ENCODE results near the gene TCP10L.
A peak's percentile ranks its signal among the peaks of the same experiment; 100 is the strongest.
"Not testable (repeated sequence)": the region's sequence is repeated elsewhere in the genome, so short reads cannot be mapped to it uniquely, and the experiment has no call there.

The TCP10L gene

GRCh38 chr21:32612075-32612998, 27.0 kb upstream of the TCP10L start, which contains the start of gene CFAP298:
Gene CFAP298 (minus strand): TSS chr21:32612377. CDS start chr21:32612243, 134 bp downstream.
- H3K4me3 ChIP-seq (ENCODE audit: low read depth, low read length), result peak within 1 kb of the TSS; percentile 98
- DNase-seq (ENCODE audit: low read depth), result peak; percentile 91
- peak; percentile 28 for TF ChIP-seq POLR2A (IDR thresholded peaks at IDR 0.05; ENCODE audit: extremely low read depth, insufficient read length)
- TF ChIP-seq, protein P1, sequence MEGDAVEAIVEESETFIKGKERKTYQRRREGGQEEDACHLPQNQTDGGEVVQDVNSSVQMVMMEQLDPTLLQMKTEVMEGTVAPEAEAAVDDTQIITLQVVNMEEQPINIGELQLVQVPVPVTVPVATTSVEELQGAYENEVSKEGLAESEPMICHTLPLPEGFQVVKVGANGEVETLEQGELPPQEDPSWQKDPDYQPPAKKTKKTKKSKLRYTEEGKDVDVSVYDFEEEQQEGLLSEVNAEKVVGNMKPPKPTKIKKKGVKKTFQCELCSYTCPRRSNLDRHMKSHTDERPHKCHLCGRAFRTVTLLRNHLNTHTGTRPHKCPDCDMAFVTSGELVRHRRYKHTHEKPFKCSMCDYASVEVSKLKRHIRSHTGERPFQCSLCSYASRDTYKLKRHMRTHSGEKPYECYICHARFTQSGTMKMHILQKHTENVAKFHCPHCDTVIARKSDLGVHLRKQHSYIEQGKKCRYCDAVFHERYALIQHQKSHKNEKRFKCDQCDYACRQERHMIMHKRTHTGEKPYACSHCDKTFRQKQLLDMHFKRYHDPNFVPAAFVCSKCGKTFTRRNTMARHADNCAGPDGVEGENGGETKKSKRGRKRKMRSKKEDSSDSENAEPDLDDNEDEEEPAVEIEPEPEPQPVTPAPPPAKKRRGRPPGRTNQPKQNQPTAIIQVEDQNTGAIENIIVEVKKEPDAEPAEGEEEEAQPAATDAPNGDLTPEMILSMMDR (IDR thresholded peaks at IDR 0.05; ENCODE audit: low read depth, low read length), result no peak
- TF ChIP-seq, protein P2, sequence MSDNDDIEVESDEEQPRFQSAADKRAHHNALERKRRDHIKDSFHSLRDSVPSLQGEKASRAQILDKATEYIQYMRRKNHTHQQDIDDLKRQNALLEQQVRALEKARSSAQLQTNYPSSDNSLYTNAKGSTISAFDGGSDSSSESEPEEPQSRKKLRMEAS (IDR thresholded peaks at IDR 0.05; ENCODE audit: low read depth, low read length), result peak; percentile 41
- TF ChIP-seq MYC (IDR thresholded peaks at IDR 0.05; ENCODE audit: low read depth, low read length), result peak; percentile 62

GRCh38 chr21:32611471-32611997, 26.2 kb upstream of the TCP10L start:
- peak overlapping the region; percentile 98 for H3K4me3 ChIP-seq (ENCODE audit: low read depth, low read length)
- TF ChIP-seq MYC (IDR thresholded peaks at IDR 0.05; ENCODE audit: low read depth, low read length), result 0 out of 2 replicates have a peak, but pooled peaks have one; percentile 6
- TF ChIP-seq POLR2A (IDR thresholded peaks at IDR 0.05; ENCODE audit: extremely low read depth, insufficient read length), result no peak
- TF ChIP-seq, protein P1 (IDR thresholded peaks at IDR 0.05; ENCODE audit: low read depth, low read length), result no peak
- TF ChIP-seq, protein P2 (IDR thresholded peaks at IDR 0.05; ENCODE audit: low read depth, low read length), result peak; percentile 37
- peak; percentile 63 for DNase-seq (ENCODE audit: low read depth)

- not testable (repeated sequence) for DNase-seq (ENCODE audit: low read depth)
- H3K4me3 ChIP-seq (ENCODE audit: low read depth, low read length), result peak overlapping the region; percentile 98
Observed at GRCh38 chr21:32610940-32611339, 25.6 kb upstream of the TCP10L start.

- H3K4me3 ChIP-seq (ENCODE audit: low read depth, low read length), result no peak overlapping the region
- DNase-seq (ENCODE audit: low read depth), result no peak
- TF ChIP-seq, protein P2 (IDR thresholded peaks at IDR 0.05; ENCODE audit: low read depth, low read length), result no peak
- TF ChIP-seq POLR2A (IDR thresholded peaks at IDR 0.05; ENCODE audit: extremely low read depth, insufficient read length) (no peak), MYC (IDR thresholded peaks at IDR 0.05; ENCODE audit: low read depth, low read length) (no peak)
- TF ChIP-seq, protein P1 (IDR thresholded peaks at IDR 0.05; ENCODE audit: low read depth, low read length), result no peak
Observed at GRCh38 chr21:32608851-32609250, 23.5 kb upstream of the TCP10L start.

DNA sequence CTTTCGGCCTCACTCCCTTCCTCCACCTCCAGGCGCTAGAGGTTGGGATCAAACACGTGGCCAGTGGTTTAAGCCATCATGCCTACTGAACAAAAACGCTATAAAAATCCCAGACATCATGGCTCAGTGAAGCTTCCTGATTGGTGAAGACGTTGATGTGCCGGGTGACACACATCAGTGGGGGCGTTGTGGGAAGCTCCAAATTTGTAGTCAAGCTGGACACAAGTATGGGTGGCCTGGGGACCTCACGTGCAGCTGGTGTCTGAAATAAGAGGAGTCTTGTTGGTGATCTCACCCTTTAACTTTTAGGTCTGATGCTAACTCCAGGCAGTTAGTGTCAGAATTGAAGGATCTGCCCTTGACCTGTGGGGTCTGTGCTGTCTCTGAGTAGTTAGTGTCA, 20.1 kb upstream of the TCP10L start:
- TF ChIP-seq, protein P2 (IDR thresholded peaks at IDR 0.05; ENCODE audit: low read depth, low read length), result no peak
- TF ChIP-seq MYC (IDR thresholded peaks at IDR 0.05; ENCODE audit: low read depth, low read length) (no peak), POLR2A (IDR thresholded peaks at IDR 0.05; ENCODE audit: extremely low read depth, insufficient read length) (no peak)
- TF ChIP-seq, protein P1 (IDR thresholded peaks at IDR 0.05; ENCODE audit: low read depth, low read length), result no peak
- no peak overlapping the region for H3K4me3 ChIP-seq (ENCODE audit: low read depth, low read length)
- DNase-seq (ENCODE audit: low read depth), result no peak

- DNase-seq (ENCODE audit: low read depth), result no peak
- TF ChIP-seq POLR2A (IDR thresholded peaks at IDR 0.05; ENCODE audit: extremely low read depth, insufficient read length), result no peak
- TF ChIP-seq MYC (IDR thresholded peaks at IDR 0.05; ENCODE audit: low read depth, low read length), result no peak
- TF ChIP-seq, protein P1 (IDR thresholded peaks at IDR 0.05; ENCODE audit: low read depth, low read length), result no peak
- TF ChIP-seq, protein P2 (IDR thresholded peaks at IDR 0.05; ENCODE audit: low read depth, low read length), result no peak
- H3K4me3 ChIP-seq (ENCODE audit: low read depth, low read length), result no peak overlapping the region
Observed at GRCh38 chr21:32604464-32604863, 19.1 kb upstream of the TCP10L start.

Measured in NB4 (cell line).